Measurements from ENCODE around the gene ICOS.

Gene ICOS

GRCh38 chr2:203936535-203936934 is at the start of gene ICOS:
ICOS (plus strand) TSS chr2:203936763; CDS start chr2:203936815, 52 bp downstream.
- no peak for DNase-seq

GRCh38 chr2:203887677-203888076 is 48.9 kb upstream of the ICOS start:
- no peak for DNase-seq

- no peak for DNase-seq
Observed at GRCh38 chr2:203889542-203889941, 47.0 kb upstream of the ICOS start.

GRCh38 chr2:203889944-203890343 is 46.6 kb upstream of the ICOS start:
- no peak for DNase-seq

GRCh38 chr2:203890733-203891132 is 45.8 kb upstream of the ICOS start:
- no peak for DNase-seq

GRCh38 chr2:203891474-203891873 is 45.1 kb upstream of the ICOS start:
- no peak for DNase-seq

GRCh38 chr2:203892207-203892606 is 44.4 kb upstream of the ICOS start:
- no peak for DNase-seq

- DNase-seq = no peak
Observed at GRCh38 chr2:203893401-203893800, 43.2 kb upstream of the ICOS start.

- no peak for DNase-seq
Observed at GRCh38 chr2:203893840-203894239, 42.7 kb upstream of the ICOS start.

GRCh38 chr2:203894262-203894661 is 42.3 kb upstream of the ICOS start:
- DNase-seq = no peak

- no peak for DNase-seq
Observed at GRCh38 chr2:203897544-203897943, 39.0 kb upstream of the ICOS start.

- no peak for DNase-seq
Observed at GRCh38 chr2:203898657-203899056, 37.9 kb upstream of the ICOS start.

GRCh38 chr2:203900253-203900652 is 36.3 kb upstream of the ICOS start:
- no peak for DNase-seq

GRCh38 chr2:203904022-203904421 is 32.5 kb upstream of the ICOS start:
- no peak for DNase-seq

- DNase-seq = no peak
Observed at GRCh38 chr2:203905656-203906055, 30.9 kb upstream of the ICOS start.

GRCh38 chr2:203908066-203908796 is 28.3 kb upstream of the ICOS start:
- DNase-seq = no peak

- DNase-seq = no peak
Observed at GRCh38 chr2:203908797-203909185, 27.8 kb upstream of the ICOS start.

GRCh38 chr2:203909261-203909967 is 27.1 kb upstream of the ICOS start:
- DNase-seq = no peak

GRCh38 chr2:203909974-203910373 is 26.6 kb upstream of the ICOS start:
- DNase-seq = no peak

- DNase-seq = no peak
Observed at GRCh38 chr2:203913947-203914346, 22.6 kb upstream of the ICOS start.

GRCh38 chr2:203914546-203915182 is 21.9 kb upstream of the ICOS start:
- DNase-seq = no peak

GRCh38 chr2:203915256-203915655 is 21.3 kb upstream of the ICOS start:
- DNase-seq = no peak

GRCh38 chr2:203916756-203917155 is 19.8 kb upstream of the ICOS start:
- no peak for DNase-seq

- no peak for DNase-seq
Observed at GRCh38 chr2:203918264-203918663, 18.3 kb upstream of the ICOS start.
